SU-DHL-6 (cell line): Measurements from ENCODE around the gene ARFGEF3.

Experiments used
- H2AFZ ChIP-seq: fragments of 200-600 bp; sonication (generic); 2 replicates; pipeline ENCODE4 v1.6.1; 2014; ENCODE audit warnings: low read depth, mild to moderate bottlenecking, moderate library complexity, mixed read lengths, antibody characterized with exemption, low read length; ENCODE audit not compliant: severe bottlenecking
- H3F3A ChIP-seq: fragments of 200-600 bp; shearing (Covaris generic); 2 replicates; pipeline ENCODE4 v1.6.0; 2016; ENCODE audit warnings: antibody characterized with exemption, mild to moderate bottlenecking; ENCODE audit not compliant: insufficient read depth
- H3K27ac ChIP-seq: fragments of 200-600 bp; sonication (generic); 2 replicates; pipeline ENCODE4 v1.5.1; 2016; ENCODE audit warnings: low read depth, mild to moderate bottlenecking, low read length, moderate library complexity, mixed read lengths
- H3K27me3 ChIP-seq: fragments of 200-600 bp; sonication (generic), shearing (Covaris generic); 2 replicates; pipeline ENCODE4 v1.6.0; 2014; ENCODE audit warnings: mild to moderate bottlenecking, low read length
- H3K36me3 ChIP-seq: fragments of 200-600 bp; sonication (generic); 2 replicates; pipeline ENCODE4 v1.6.1; 2014; ENCODE audit warnings: mild to moderate bottlenecking, low read length, mixed read lengths
- H3K4me2 ChIP-seq: fragments of 300-600, 200-600 bp; shearing (Covaris generic), sonication (generic); 2 replicates; pipeline ENCODE4 v1.6.0; 2014; ENCODE audit warnings: low read length, low read depth, mild to moderate bottlenecking; ENCODE audit not compliant: poor library complexity, severe bottlenecking
- H3K4me3 ChIP-seq: fragments of 200-600 bp; sonication (generic); 2 replicates; pipeline ENCODE4 v1.5.1; 2014; ENCODE audit warnings: antibody characterized with exemption, low read length, mild to moderate bottlenecking, mixed read lengths; ENCODE audit not compliant: insufficient read depth, poor library complexity, severe bottlenecking
- H3K79me2 ChIP-seq: fragments of 200-600 bp; sonication (generic); 2 replicates; pipeline ENCODE4 v1.6.1; 2014; ENCODE audit warnings: mild to moderate bottlenecking, low read length, moderate library complexity; ENCODE audit not compliant: insufficient read depth
- H3K9ac ChIP-seq: fragments of 200-600 bp; sonication (generic); 2 replicates; pipeline ENCODE4 v1.7.0; 2014; ENCODE audit warnings: mild to moderate bottlenecking, low read length
- H3K9me2 ChIP-seq: fragments of 200-600 bp; sonication (generic); replicated peaks from 2 replicates; pipeline ENCODE4 v1.6.1; 2014; ENCODE audit warnings: low read length; ENCODE audit not compliant: insufficient read depth
- H3K9me3 ChIP-seq: fragments of 200-600 bp; sonication (generic); 2 replicates; pipeline ENCODE4 v1.6.1; 2014; ENCODE audit warnings: low read length, mixed read lengths; ENCODE audit not compliant: insufficient read depth
- H4K20me1 ChIP-seq: fragments of 200-600 bp; sonication (generic); 2 replicates; pipeline ENCODE4 v1.6.1; 2014; ENCODE audit warnings: low read depth, mild to moderate bottlenecking, antibody characterized with exemption, low read length, moderate library complexity, mixed read lengths
- CTCF ChIP-seq: fragments of 200-600 bp; sonication (generic); IDR thresholded peaks from one replicate; pipeline ENCODE4 v1.5.1; 2017; ENCODE audit warnings: antibody characterized with exemption, mild to moderate bottlenecking, low read length, moderate library complexity; ENCODE audit not compliant: insufficient read depth, poor library complexity, severe bottlenecking
- EZH2phosphoT487 ChIP-seq: fragments of 200-600 bp; sonication (generic), shearing (Covaris generic); conservative IDR thresholded peaks from 2 replicates; pipeline ENCODE4 v1.6.1; 2018; ENCODE audit warnings: mild to moderate bottlenecking, antibody characterized with exemption, low read length, moderate library complexity, mixed read lengths

ARFGEF3 gene

GRCh38 chr6:138242987-138243592, 81.4 kb downstream of the ARFGEF3 start:
- H3K27me3 ChIP-seq = no peaks in the 10 kb centered on the region
- no peak overlapping the region for H3K4me3 ChIP-seq
- no peaks in the 10 kb centered on the region for H3F3A ChIP-seq
- H3K27ac ChIP-seq = no peak overlapping the region
- no peaks in the 10 kb centered on the region for H3K36me3 ChIP-seq
- no peak for TF ChIP-seq EZH2phosphoT487
- TF ChIP-seq CTCF = no peak
- no peak overlapping the region for H2AFZ ChIP-seq
- H4K20me1 ChIP-seq = no peaks in the 10 kb centered on the region
- no peaks in the 10 kb centered on the region for H3K9me3 ChIP-seq
- H3K9ac ChIP-seq = no peak overlapping the region
- no peaks in the 10 kb centered on the region for H3K79me2 ChIP-seq
- H3K4me2 ChIP-seq = no peak overlapping the region
- no peaks in the 10 kb centered on the region for H3K9me2 ChIP-seq

- no peaks in the 10 kb centered on the region for H3F3A ChIP-seq
- no peaks in the 10 kb centered on the region for H3K36me3 ChIP-seq
- no peaks in the 10 kb centered on the region for H3K9me2 ChIP-seq
- no peak overlapping the region for H3K4me2 ChIP-seq
- H2AFZ ChIP-seq = no peak overlapping the region
- H3K9ac ChIP-seq = no peak overlapping the region
- H3K4me3 ChIP-seq = no peak overlapping the region
- H4K20me1 ChIP-seq = no peaks in the 10 kb centered on the region
- TF ChIP-seq CTCF (no peak), EZH2phosphoT487 (no peak)
- no peak overlapping the region for H3K27ac ChIP-seq
- H3K27me3 ChIP-seq = no peaks in the 10 kb centered on the region
- H3K79me2 ChIP-seq = no peaks in the 10 kb centered on the region
- H3K9me3 ChIP-seq = no peaks in the 10 kb centered on the region
These were observed 84.0 kb downstream of the ARFGEF3 start for GRCh38 chr6:138245751-138246150.

GRCh38 chr6:138246650-138247440, 85.1 kb downstream of the ARFGEF3 start:
- H4K20me1 ChIP-seq = no peaks in the 10 kb centered on the region

More at GRCh38 chr6:138246650-138247440, 85.1 kb downstream of the ARFGEF3 start:
- H3K4me2 ChIP-seq = no peak overlapping the region
- H3K27me3 ChIP-seq = no peaks in the 10 kb centered on the region
- TF ChIP-seq EZH2phosphoT487 = no peak
- TF ChIP-seq CTCF = no peak
- no peak overlapping the region for H3K4me3 ChIP-seq
- H3F3A ChIP-seq = no peaks in the 10 kb centered on the region
- no peaks in the 10 kb centered on the region for H3K36me3 ChIP-seq
- H3K9ac ChIP-seq = no peak overlapping the region
- H3K79me2 ChIP-seq = no peaks in the 10 kb centered on the region
- no peak overlapping the region for H2AFZ ChIP-seq
- H3K9me2 ChIP-seq = no peaks in the 10 kb centered on the region
- H3K27ac ChIP-seq = no peak overlapping the region
- H3K9me3 ChIP-seq = no peaks in the 10 kb centered on the region
